Stimulated activated CD8-positive, alpha-beta memory T cell treated with anti-CD3 and anti-CD28 coated beads, Interleukin-2, amount 100 ng/mL, for 48 hours (primary cell): ENCODE results near the gene SNX4.

Source experiments
- DNase-seq, 2 donors: peaks; one replicate each; pipeline ENCODE4 v3.0.0-alpha.2; 2020; ENCODE audit warnings: low read depth in 2 of 2

The SNX4 gene

GRCh38 chr3:125403789-125404188 is 116.2 kb downstream of the SNX4 start:
- DNase-seq: no peak

- DNase-seq: no peak
These were observed 117.4 kb downstream of the SNX4 start for GRCh38 chr3:125402639-125403038.

- no peak for DNase-seq
These were observed 118.6 kb downstream of the SNX4 start for GRCh38 chr3:125401402-125401801.

GRCh38 chr3:125398952-125399351 is 121.0 kb downstream of the SNX4 start:
- DNase-seq: no peak
